ENCODE results near the gene ZDHHC7. TPM values are rescaled to one million over a fixed set of nuclear protein-coding genes. Genes with fewer than 3 reads are reported as not detected.

The ZDHHC7 gene
- total and polyA plus RNA-seq, 2 donors = 31.1 to 49.7 TPM

Other genes with a start within 250 kb of the ZDHHC7 start
- gene CRISPLD2, start 191.6 kb downstream of the ZDHHC7 start, total RNA-seq = 69.1 TPM
- 228 TPM for gene CRISPLD2, start 191.6 kb downstream of the ZDHHC7 start, polyA plus RNA-seq
- gene KIAA0513, start 16.3 kb upstream of the ZDHHC7 start, total RNA-seq = 9.8 TPM
- 19.9 TPM for gene KIAA0513, start 16.3 kb upstream of the ZDHHC7 start, polyA plus RNA-seq
- not detected for gene CIBAR2, start 100.9 kb upstream of the ZDHHC7 start, total RNA-seq
- not detected for gene CIBAR2, start 100.9 kb upstream of the ZDHHC7 start, polyA plus RNA-seq

Measured in urinary bladder (tissue), 2 donors.